Neural crest cell (in vitro differentiated cells): Measurements from ENCODE around the gene TSPAN1. TPM values are rescaled to one million over a fixed set of nuclear protein-coding genes. Genes with fewer than 3 reads are reported as not detected.
A peak's percentile ranks its signal among the peaks of the same experiment; 100 is the strongest.

Source experiments
- DNase-seq: peaks from one replicate; pipeline ENCODE4 v3.0.0; 2021; ENCODE audit warnings: low read depth, mixed read lengths, low spot score
- H3K27ac Mint-ChIP-seq: one replicate; pipeline ENCODE4 v1.8.0; 2021; ENCODE audit warnings: mild to moderate bottlenecking, mixed read lengths; ENCODE audit not compliant: unreplicated experiment
- H3K27me3 Mint-ChIP-seq: 2 replicates; pipeline ENCODE4 v1.8.0; 2021; ENCODE audit warnings: low read depth, mild to moderate bottlenecking, mixed read lengths
- H3K36me3 Mint-ChIP-seq: 2 replicates; pipeline ENCODE4 v1.8.0; 2021; ENCODE audit warnings: low read depth, mild to moderate bottlenecking, mixed read lengths
- H3K4me1 Mint-ChIP-seq: 2 replicates; pipeline ENCODE4 v1.8.0; 2021; ENCODE audit warnings: mixed read lengths
- H3K4me3 Mint-ChIP-seq: one replicate; pipeline ENCODE4 v1.8.0; 2021; ENCODE audit warnings: mild to moderate bottlenecking, mixed read lengths
- H3K9me3 Mint-ChIP-seq: 2 replicates; pipeline ENCODE4 v1.8.0; 2021; ENCODE audit warnings: mixed read lengths
- total RNA-seq: library from RNA; stranded (reverse); gene quantifications from 2 replicates; pipeline ENCODE4 v1.2.1, GENCODE V29; 2021
- TF ChIP-seq, protein P1 (sequence below): fragments of 200-600 bp; sonication (generic); conservative IDR thresholded peaks from 2 replicates; pipeline ENCODE4 v1.5.0; 2021; ENCODE audit warnings: antibody characterized with exemption, mild to moderate bottlenecking

TSPAN1 gene
- total RNA-seq, 1 donor from 2014 or later, result not detected

DNA sequence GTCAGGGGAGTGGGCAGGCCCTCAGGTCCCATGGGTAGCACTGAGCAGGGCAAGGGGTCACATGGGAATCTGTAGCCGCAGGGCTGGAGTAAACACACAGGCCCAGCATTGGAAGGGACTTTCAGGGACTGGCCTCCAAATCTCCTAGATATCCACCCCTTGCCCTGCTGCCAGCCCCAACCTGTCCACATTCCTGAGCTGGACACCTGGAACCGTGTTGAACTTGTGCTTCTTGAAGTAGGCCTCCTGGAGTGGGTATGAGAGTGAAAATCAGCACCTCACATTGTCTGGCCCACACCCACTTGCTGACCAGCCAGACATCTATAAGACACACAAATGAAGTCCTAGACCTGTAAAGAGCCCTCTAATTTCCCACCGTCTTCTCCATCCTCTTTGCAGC lies 15.7 kb downstream of the TSPAN1 start:
- no peaks in the 10 kb centered on the region for H3K9me3 Mint-ChIP-seq
- no peaks in the 10 kb centered on the region for H3K27me3 Mint-ChIP-seq
- H3K4me1 Mint-ChIP-seq, result peaks cover 6% of the 10 kb centered on the region
- H3K4me3 Mint-ChIP-seq, result no peak overlapping the region
- peak overlapping the region; percentile 59 for H3K27ac Mint-ChIP-seq
- peaks cover 5% of the 10 kb centered on the region for H3K36me3 Mint-ChIP-seq
- TF ChIP-seq, protein P1, sequence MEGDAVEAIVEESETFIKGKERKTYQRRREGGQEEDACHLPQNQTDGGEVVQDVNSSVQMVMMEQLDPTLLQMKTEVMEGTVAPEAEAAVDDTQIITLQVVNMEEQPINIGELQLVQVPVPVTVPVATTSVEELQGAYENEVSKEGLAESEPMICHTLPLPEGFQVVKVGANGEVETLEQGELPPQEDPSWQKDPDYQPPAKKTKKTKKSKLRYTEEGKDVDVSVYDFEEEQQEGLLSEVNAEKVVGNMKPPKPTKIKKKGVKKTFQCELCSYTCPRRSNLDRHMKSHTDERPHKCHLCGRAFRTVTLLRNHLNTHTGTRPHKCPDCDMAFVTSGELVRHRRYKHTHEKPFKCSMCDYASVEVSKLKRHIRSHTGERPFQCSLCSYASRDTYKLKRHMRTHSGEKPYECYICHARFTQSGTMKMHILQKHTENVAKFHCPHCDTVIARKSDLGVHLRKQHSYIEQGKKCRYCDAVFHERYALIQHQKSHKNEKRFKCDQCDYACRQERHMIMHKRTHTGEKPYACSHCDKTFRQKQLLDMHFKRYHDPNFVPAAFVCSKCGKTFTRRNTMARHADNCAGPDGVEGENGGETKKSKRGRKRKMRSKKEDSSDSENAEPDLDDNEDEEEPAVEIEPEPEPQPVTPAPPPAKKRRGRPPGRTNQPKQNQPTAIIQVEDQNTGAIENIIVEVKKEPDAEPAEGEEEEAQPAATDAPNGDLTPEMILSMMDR, result no peak
- no peak for DNase-seq

DNA sequence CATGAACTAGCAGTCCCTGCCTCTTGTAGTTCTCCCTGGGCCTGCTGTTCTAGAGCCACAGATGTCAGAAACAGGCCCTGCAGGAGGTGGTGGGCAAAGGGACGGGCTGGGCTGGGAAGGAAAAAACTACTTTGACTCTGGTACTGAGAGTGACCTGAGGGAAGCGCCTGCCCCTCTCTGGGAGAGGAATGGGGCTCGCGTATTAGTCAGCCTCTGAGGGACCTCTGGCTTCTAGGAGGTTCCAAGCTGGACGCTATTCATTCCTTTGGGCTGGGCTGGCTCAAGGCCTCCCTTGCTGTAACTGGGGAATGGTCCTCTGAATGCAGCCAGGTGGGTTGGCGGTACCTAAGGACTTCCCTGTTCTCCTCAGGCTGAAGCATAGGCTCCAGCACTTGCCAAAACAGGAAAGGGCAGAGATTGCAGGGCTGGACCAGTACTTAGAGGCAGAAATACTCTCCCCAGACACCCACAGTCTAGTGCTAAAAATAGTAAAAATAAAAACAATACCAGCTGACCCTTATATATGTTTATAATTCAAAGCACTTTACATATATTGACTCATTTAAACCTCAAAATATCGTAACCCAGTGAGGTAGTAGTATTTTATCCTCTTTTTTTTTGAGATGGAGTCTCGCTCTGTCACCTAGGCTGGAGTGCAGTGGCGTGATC lies 16.3 kb downstream of the TSPAN1 start:
- H3K9me3 Mint-ChIP-seq, result no peaks in the 10 kb centered on the region
- DNase-seq, result no peak
- H3K27me3 Mint-ChIP-seq, result no peaks in the 10 kb centered on the region
- H3K36me3 Mint-ChIP-seq, result peaks cover 5% of the 10 kb centered on the region
- H3K4me3 Mint-ChIP-seq, result no peak overlapping the region
- H3K27ac Mint-ChIP-seq, result peak overlapping the region; percentile 59
- TF ChIP-seq, protein P1, result no peak
- H3K4me1 Mint-ChIP-seq, result peaks cover 8% of the 10 kb centered on the region

DNA sequence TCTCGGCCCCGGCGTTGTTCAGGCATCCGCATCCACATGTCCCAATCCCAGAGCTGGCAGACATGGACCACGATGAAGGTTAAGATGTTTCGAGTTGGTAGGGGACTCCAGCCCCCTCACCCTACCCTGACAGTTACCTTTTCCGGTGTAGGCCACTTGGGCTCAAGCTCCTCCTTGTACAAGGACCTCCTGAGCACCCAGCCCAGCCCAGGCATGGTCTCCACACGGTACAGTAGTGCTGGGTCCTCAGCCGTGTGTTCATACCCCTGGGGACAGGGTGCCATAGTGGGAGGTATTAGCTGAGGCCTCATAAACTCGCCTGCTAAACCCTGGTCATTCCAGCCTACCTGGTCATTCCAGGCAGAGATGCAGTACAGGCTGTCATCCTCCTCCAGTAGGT lies 17.3 kb downstream of the TSPAN1 start:
- Mint-ChIP-seq H3K27ac (no peak overlapping the region), H3K4me3 (no peak overlapping the region), H3K27me3 (no peaks in the 10 kb centered on the region), H3K4me1 (peaks cover 14% of the 10 kb centered on the region), H3K9me3 (no peaks in the 10 kb centered on the region), H3K36me3 (peaks cover 5% of the 10 kb centered on the region)
- TF ChIP-seq, protein P1, result no peak
- DNase-seq, result no peak

DNA sequence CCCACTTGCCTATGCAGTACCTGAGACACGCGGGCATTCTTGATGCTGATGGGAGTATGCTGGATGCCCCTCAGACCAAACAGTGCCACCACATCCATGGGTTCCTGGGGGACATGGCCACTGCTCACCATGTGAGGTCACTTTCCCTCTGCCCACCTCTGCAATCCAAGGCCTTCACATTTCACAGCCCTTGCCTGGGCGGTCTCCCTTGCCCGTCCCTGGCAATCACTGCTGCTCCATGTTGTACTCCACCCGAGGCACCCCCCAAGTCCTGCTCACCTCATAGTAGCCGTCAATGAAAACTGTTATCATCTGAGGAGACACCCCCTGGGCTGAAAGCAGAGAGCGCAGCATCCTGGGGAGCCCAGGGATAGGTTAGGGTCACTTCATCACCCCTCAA lies 18.4 kb downstream of the TSPAN1 start:
- no peaks in the 10 kb centered on the region for H3K9me3 Mint-ChIP-seq
- no peak for DNase-seq
- H3K4me1 Mint-ChIP-seq, result peaks cover 16% of the 10 kb centered on the region
- H3K27ac Mint-ChIP-seq, result peak overlapping the region; percentile 57
- TF ChIP-seq, protein P1, result no peak
- H3K27me3 Mint-ChIP-seq, result no peaks in the 10 kb centered on the region
- H3K36me3 Mint-ChIP-seq, result peaks cover 2% of the 10 kb centered on the region
- no peak overlapping the region for H3K4me3 Mint-ChIP-seq

DNA sequence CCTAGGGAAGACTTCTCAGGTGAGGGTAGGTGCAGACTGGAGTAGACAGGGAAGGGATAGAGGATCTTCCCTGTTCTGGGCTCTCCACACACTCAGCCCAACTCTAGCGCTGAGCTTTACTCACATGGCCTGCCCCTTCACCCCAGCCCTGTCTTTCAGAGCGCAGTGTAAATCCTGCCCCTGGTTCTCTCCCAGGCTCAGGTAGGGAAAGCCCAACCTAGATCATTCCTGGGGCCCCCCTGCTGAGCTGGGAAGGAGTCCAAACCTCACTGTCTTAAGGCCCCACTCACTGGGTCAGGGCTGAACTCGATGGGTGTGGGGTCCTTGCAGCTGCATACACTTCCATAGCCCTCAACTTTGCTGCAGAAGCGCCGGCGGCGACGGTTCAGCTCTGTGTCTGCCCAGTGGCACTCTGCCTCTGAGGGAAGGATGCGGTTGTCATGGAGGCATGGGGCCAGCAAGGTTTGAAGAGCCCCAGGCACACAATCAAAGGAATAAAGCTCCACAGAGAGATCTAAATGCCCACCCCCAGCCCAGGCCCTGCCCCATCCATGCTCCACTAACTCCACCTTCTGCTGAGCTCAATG lies 19.2 kb downstream of the TSPAN1 start:
- TF ChIP-seq, protein P1, result no peak
- no peaks in the 10 kb centered on the region for H3K27me3 Mint-ChIP-seq
- H3K4me3 Mint-ChIP-seq, result peak overlapping the region; percentile 34
- H3K36me3 Mint-ChIP-seq, result peaks cover 2% of the 10 kb centered on the region
- peaks cover 20% of the 10 kb centered on the region for H3K4me1 Mint-ChIP-seq
- H3K9me3 Mint-ChIP-seq, result no peaks in the 10 kb centered on the region
- DNase-seq, result no peak
- no peak overlapping the region for H3K27ac Mint-ChIP-seq
